ENCODE measurements around the gene CAMK4. TPM values are rescaled to one million over a fixed set of nuclear protein-coding genes. Genes with fewer than 3 reads are reported as not detected.
"Not testable (repeated sequence)": the region's sequence is repeated elsewhere in the genome, so short reads cannot be mapped to it uniquely, and the experiment has no call there.

Gene CAMK4
- total RNA-seq, 2 donors from 2014 or later, result 1.8 to 3.1 TPM

- DNase-seq (no peak), ATAC-seq (no peak)
- intact Hi-C loops (cut with DNase I, micrococcal nuclease), result no loop called here
Observed at GRCh38 chr5:111251921-111252320, 27.7 kb downstream of the CAMK4 start.

- ATAC-seq (peak; percentile 34), DNase-seq (peak in 1 of 2 donors; percentile 14)
- intact Hi-C loops (cut with DNase I, micrococcal nuclease), result no loop called here
Observed at GRCh38 chr5:111252799-111253545, 28.8 kb downstream of the CAMK4 start.

- ATAC-seq, result no peak
- no peak for DNase-seq
- intact Hi-C loops (cut with DNase I, micrococcal nuclease), result no loop called here
Observed at GRCh38 chr5:111254613-111255012, 30.4 kb downstream of the CAMK4 start.

GRCh38 chr5:111255169-111255568, 31.0 kb downstream of the CAMK4 start:
- intact Hi-C loops (cut with DNase I, micrococcal nuclease), result no loop called here
- ATAC-seq, result no peak
- DNase-seq, result no peak

- DNase-seq (no peak), ATAC-seq (no peak)
- intact Hi-C loops (cut with DNase I, micrococcal nuclease), result no loop called here
Observed at GRCh38 chr5:111256128-111256527, 31.9 kb downstream of the CAMK4 start.

GRCh38 chr5:111257610-111258009, 33.4 kb downstream of the CAMK4 start:
- DNase-seq; ATAC-seq; intact Hi-C loops (cut with DNase I, micrococcal nuclease): not testable (repeated sequence)

GRCh38 chr5:111259636-111260035, 35.5 kb downstream of the CAMK4 start:
- DNase-seq (no peak), ATAC-seq (no peak)
- intact Hi-C loops (cut with DNase I, micrococcal nuclease), result no loop called here

GRCh38 chr5:111261610-111262009, 37.4 kb downstream of the CAMK4 start:
- DNase-seq (no peak), ATAC-seq (no peak)
- intact Hi-C loops (cut with DNase I, micrococcal nuclease), result no loop called here

GRCh38 chr5:111262153-111262552, 38.0 kb downstream of the CAMK4 start:
- intact Hi-C loops (cut with DNase I, micrococcal nuclease), result no loop called here
- no peak for ATAC-seq
- no peak for DNase-seq

GRCh38 chr5:111262815-111263214, 38.6 kb downstream of the CAMK4 start:
- DNase-seq, result no peak
- intact Hi-C loops (cut with DNase I, micrococcal nuclease), result no loop called here
- ATAC-seq, result no peak

GRCh38 chr5:111266491-111266890, 42.3 kb downstream of the CAMK4 start:
- ATAC-seq, result peak; percentile 46
- DNase-seq, result no peak
- intact Hi-C loops (cut with DNase I, micrococcal nuclease), result no loop called here

GRCh38 chr5:111268300-111268699, 44.1 kb downstream of the CAMK4 start:
- ATAC-seq (no peak), DNase-seq (no peak)
- intact Hi-C loops (cut with DNase I, micrococcal nuclease), result no loop called here

- intact Hi-C loops (cut with DNase I, micrococcal nuclease), result loop anchor here in 1 of 2 donors (10.0 kb wide), 1 partner anchor 107 kb away; no protein-coding TSS in a partner anchor
- DNase-seq (no peak), ATAC-seq (no peak)
Observed at GRCh38 chr5:111271885-111272284, 47.7 kb downstream of the CAMK4 start.

GRCh38 chr5:111277061-111277460, 52.9 kb downstream of the CAMK4 start:
- DNase-seq, result no peak
- intact Hi-C loops (cut with DNase I, micrococcal nuclease), result loop anchor here in 1 of 2 donors (10.0 kb wide), 1 partner anchor 112 kb away; no protein-coding TSS in a partner anchor
- ATAC-seq, result no peak

GRCh38 chr5:111278858-111279504, 54.8 kb downstream of the CAMK4 start:
- intact Hi-C loops (cut with DNase I, micrococcal nuclease), result loop anchor here in 1 of 2 donors (10.0 kb wide), 1 partner anchor 114 kb away; no protein-coding TSS in a partner anchor
- peak in 1 of 2 donors; percentile 74 for DNase-seq

GRCh38 chr5:111280282-111280951, 56.2 kb downstream of the CAMK4 start:
- DNase-seq (no peak), ATAC-seq (no peak)
- intact Hi-C loops (cut with DNase I, micrococcal nuclease), result loop anchor here in 1 of 2 donors (5.0 kb wide), 1 partner anchor 123 kb away; no protein-coding TSS in a partner anchor

More at GRCh38 chr5:111278858-111279504, 54.8 kb downstream of the CAMK4 start:
- ATAC-seq, result peak; percentile 71

GRCh38 chr5:111282798-111283197, 58.6 kb downstream of the CAMK4 start:
- ATAC-seq (no peak), DNase-seq (no peak)
- intact Hi-C loops (cut with DNase I, micrococcal nuclease), result loop anchor here in 1 of 2 donors (5.0 kb wide), 1 partner anchor 125 kb away; no protein-coding TSS in a partner anchor

- no peak for DNase-seq
- intact Hi-C loops (cut with DNase I, micrococcal nuclease), result loop anchor here in 1 of 2 donors (5.0 kb wide), 1 partner anchor 128 kb away; no protein-coding TSS in a partner anchor
- ATAC-seq, result no peak
Observed at GRCh38 chr5:111284825-111285224, 60.6 kb downstream of the CAMK4 start.

GRCh38 chr5:111294551-111294950, 70.4 kb downstream of the CAMK4 start:
- no peak for DNase-seq
- no peak for ATAC-seq
- intact Hi-C loops (cut with DNase I, micrococcal nuclease), result no loop called here
